Measurements from ENCODE around the gene MYO3B. TPM values are rescaled to one million over a fixed set of nuclear protein-coding genes. Genes with fewer than 3 reads are reported as not detected.

Gene MYO3B
- total RNA-seq, 1 donor from 2014 or later: not detected

GRCh38 chr2:170300993-170301392 is 123.0 kb downstream of the MYO3B start:
- Histone ChIP-seq H3K4me3 (no peak overlapping the region), H3K4me1 (no peaks in the 10 kb centered on the region), H3K27ac (no peak overlapping the region), H3K9me3 (no peaks in the 10 kb centered on the region), H3K36me3 (no peaks in the 10 kb centered on the region), H3K27me3 (ENCODE audit: low read depth) (no peaks in the 10 kb centered on the region)
- no peak for ATAC-seq
- no peak for DNase-seq
- no peak for TF ChIP-seq CTCF (IDR thresholded peaks at IDR 0.05)
- intact Hi-C loops (cut with DNase I): no loop called here

GRCh38 chr2:170301626-170302025 is 123.7 kb downstream of the MYO3B start:
- H3K36me3 ChIP-seq: no peaks in the 10 kb centered on the region
- no peaks in the 10 kb centered on the region for H3K27me3 ChIP-seq (ENCODE audit: low read depth)
- H3K9me3 ChIP-seq: no peaks in the 10 kb centered on the region
- intact Hi-C loops (cut with DNase I): no loop called here
- no peaks in the 10 kb centered on the region for H3K4me1 ChIP-seq
- H3K4me3 ChIP-seq: no peak overlapping the region
- H3K27ac ChIP-seq: no peak overlapping the region
- DNase-seq (no peak), ATAC-seq (no peak)
- no peak for TF ChIP-seq CTCF (IDR thresholded peaks at IDR 0.05)

GRCh38 chr2:170305711-170306110 is 127.8 kb downstream of the MYO3B start:
- H3K27me3 ChIP-seq (ENCODE audit: low read depth): no peaks in the 10 kb centered on the region
- intact Hi-C loops (cut with DNase I): no loop called here
- no peaks in the 10 kb centered on the region for H3K4me1 ChIP-seq
- H3K4me3 ChIP-seq: no peak overlapping the region
- no peaks in the 10 kb centered on the region for H3K9me3 ChIP-seq
- TF ChIP-seq CTCF (IDR thresholded peaks at IDR 0.05): no peak
- no peak overlapping the region for H3K27ac ChIP-seq
- DNase-seq (no peak), ATAC-seq (no peak)
- no peaks in the 10 kb centered on the region for H3K36me3 ChIP-seq

DNA sequence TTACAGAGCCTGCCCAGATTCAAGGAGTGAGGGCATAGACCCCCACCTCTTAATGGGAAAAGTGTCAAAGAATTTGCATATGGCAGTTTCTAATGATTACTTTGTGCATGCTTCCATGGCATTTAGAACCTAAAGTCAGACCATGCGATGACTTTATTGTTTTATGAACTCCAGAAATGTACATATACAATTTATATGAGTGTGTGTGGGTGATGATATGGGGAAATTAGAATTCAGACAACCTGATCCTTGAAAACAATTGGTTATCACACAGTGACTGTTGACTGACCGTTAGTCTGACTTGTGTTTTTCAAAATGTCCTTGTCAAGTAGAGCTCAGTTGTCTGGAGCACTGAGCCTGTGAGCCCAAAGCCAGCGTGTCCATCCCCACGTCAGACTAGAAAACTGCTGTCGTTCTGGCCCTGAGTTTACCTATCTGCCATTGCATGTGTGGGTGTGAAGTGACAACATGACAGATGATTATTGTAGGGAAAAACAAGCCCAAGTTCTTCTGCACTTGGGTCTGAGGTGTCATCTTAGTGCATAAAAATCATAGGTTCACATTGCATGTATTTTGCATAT is 128.4 kb downstream of the MYO3B start:
- H3K27ac ChIP-seq: no peak overlapping the region
- DNase-seq (no peak), ATAC-seq (no peak)
- no peaks in the 10 kb centered on the region for H3K36me3 ChIP-seq
- no peak for TF ChIP-seq CTCF (IDR thresholded peaks at IDR 0.05)
- intact Hi-C loops (cut with DNase I): no loop called here
- no peaks in the 10 kb centered on the region for H3K9me3 ChIP-seq
- no peaks in the 10 kb centered on the region for H3K4me1 ChIP-seq
- H3K27me3 ChIP-seq (ENCODE audit: low read depth): no peaks in the 10 kb centered on the region
- no peak overlapping the region for H3K4me3 ChIP-seq

- no peak for TF ChIP-seq CTCF (IDR thresholded peaks at IDR 0.05)
- DNase-seq (no peak), ATAC-seq (no peak)
- H3K36me3 ChIP-seq: no peaks in the 10 kb centered on the region
- no peak overlapping the region for H3K27ac ChIP-seq
- intact Hi-C loops (cut with DNase I): no loop called here
- H3K4me3 ChIP-seq: no peak overlapping the region
- H3K4me1 ChIP-seq: no peaks in the 10 kb centered on the region
- H3K9me3 ChIP-seq: no peaks in the 10 kb centered on the region
- H3K27me3 ChIP-seq (ENCODE audit: low read depth): no peaks in the 10 kb centered on the region
Observed at GRCh38 chr2:170307052-170307451, 129.1 kb downstream of the MYO3B start.

All from lower lobe of right lung (tissue), 2 donors.